H1 (cell line): Measurements from ENCODE around the gene INKA2. TPM values are rescaled to one million over a fixed set of nuclear protein-coding genes. Genes with fewer than 3 reads are reported as not detected.

Experiments used
- CTCF ChIA-PET: fragments of 300-600 bp; sonication (Branson Sonifier 250); formaldehyde crosslinking; loops from one replicate; lab custom pipeline; 2021; ENCODE audit not compliant: partially characterized antibody; lab: Charles Lee
- POLR2A ChIA-PET: fragments of 300-600 bp; sonication (Branson Sonifier 250); formaldehyde crosslinking; loops from one replicate; lab custom pipeline; 2021; ENCODE audit warnings: inconsistent platforms; ENCODE audit not compliant: partially characterized antibody; lab: Charles Lee
- DNase-seq, 2 experiments: peaks; one replicate each; pipeline versions ENCODE4 v3.0.0 to v3.0.0-alpha.2; 2010 to 2022; ENCODE audit warnings: low spot score in 2 of 2, low read depth in 1 of 2, mixed read lengths in 1 of 2
- FAIRE-seq: peaks from 2 replicates; lab custom pipeline; 2011; peaks lifted over from hg19 to GRCh38; lab: Jason Lieb, UNC
- H2AFZ ChIP-seq: 2 replicates; pipeline ENCODE4 v1.8.1; 2012; ENCODE audit warnings: low read length, inconsistent platforms
- H2AK5ac ChIP-seq: 2 replicates; pipeline ENCODE4 v1.6.1; 2013; ENCODE audit warnings: low read depth, low read length
- H2BK120ac ChIP-seq: replicated peaks from 2 replicates; pipeline ENCODE3; 2013; ENCODE audit warnings: low read depth, low read length, inconsistent platforms
- H2BK12ac ChIP-seq: 2 replicates; pipeline ENCODE4 v1.6.1; 2013; ENCODE audit warnings: low read depth, low read length
- H2BK15ac ChIP-seq: 2 replicates; pipeline ENCODE4 v1.6.1; 2013; ENCODE audit warnings: low read length
- H2BK20ac ChIP-seq: 2 replicates; pipeline ENCODE4 v1.6.1; 2013; ENCODE audit warnings: low read length
- H2BK5ac ChIP-seq: 2 replicates; pipeline ENCODE4 v1.6.1; 2013; ENCODE audit warnings: low read depth, low read length
- H3K14ac ChIP-seq: 2 replicates; pipeline ENCODE4 v1.6.1; 2013; ENCODE audit warnings: inconsistent platforms; ENCODE audit not compliant: insufficient read length
- H3K18ac ChIP-seq: 2 replicates; pipeline ENCODE4 v1.6.1; 2013; ENCODE audit warnings: low read length; ENCODE audit errors: extremely low read depth
- H3K23ac ChIP-seq: 2 replicates; pipeline ENCODE4 v1.6.1; 2013; ENCODE audit warnings: inconsistent platforms; ENCODE audit not compliant: insufficient read length
- H3K23me2 ChIP-seq: 2 replicates; pipeline ENCODE4 v1.6.1; 2013; ENCODE audit warnings: low read depth, low read length
- H3K27ac ChIP-seq: 2 replicates; pipeline ENCODE4 v1.6.1; 2011; ENCODE audit warnings: low read depth, low read length, inconsistent platforms
- H3K27me3 ChIP-seq, 4 experiments: replicated peaks in 1 of 4; 1 replicate in 1 of 4; 2 replicates in 3 of 4; pipeline versions ENCODE4 v1.6.1 to v1.8.1; 2011 to 2013; ENCODE audit warnings: low read length in 3 of 4, mild to moderate bottlenecking in 3 of 4, inconsistent platforms in 2 of 4, mixed read lengths in 2 of 4, moderate library complexity in 1 of 4; ENCODE audit not compliant: control insufficient read depth in 3 of 4, insufficient read depth in 3 of 4; ENCODE audit errors: extremely low read depth in 1 of 4
- H3K36me3 ChIP-seq, 4 experiments: 2 replicates each; pipeline versions ENCODE4 v1.6.1 to v1.8.1; 2011 to 2013; ENCODE audit warnings: mild to moderate bottlenecking in 4 of 4, low read length in 3 of 4, moderate library complexity in 2 of 4, control low read depth in 1 of 4, inconsistent platforms in 1 of 4; ENCODE audit not compliant: insufficient read depth in 4 of 4, control insufficient read depth in 2 of 4
- H3K4ac ChIP-seq: replicated peaks from 2 replicates; pipeline ENCODE3; 2013; ENCODE audit warnings: low read length, low read depth, mixed read lengths, inconsistent platforms; ENCODE audit not compliant: insufficient read length
- H3K4me1 ChIP-seq, 4 experiments: replicated peaks in 1 of 4; 1 replicate in 1 of 4; 2 replicates in 3 of 4; pipeline versions ENCODE4 v1.6.1 to v1.8.1; 2011 to 2013; ENCODE audit warnings: low read length in 3 of 4, inconsistent platforms in 2 of 4, mixed read lengths in 1 of 4; ENCODE audit not compliant: insufficient read depth in 4 of 4, control insufficient read depth in 3 of 4
- H3K4me2 ChIP-seq, 2 experiments: 2 replicates each; pipeline versions ENCODE4 v1.6.1 to v1.8.1; 2011 to 2013; ENCODE audit warnings: low read depth in 2 of 2, low read length in 2 of 2, control low read depth in 1 of 2, inconsistent platforms in 1 of 2, mild to moderate bottlenecking in 1 of 2; ENCODE audit not compliant: insufficient read depth in 1 of 2
- H3K4me3 ChIP-seq, 4 experiments: fragments of 200-600, 300-600 bp in 1 of 4; sonication (generic), shearing (Covaris generic), sonication (Bioruptor Twin) in 1 of 4; 2 replicates each; pipeline versions ENCODE4 v1.5.1 to v1.8.1; 2011 to 2016; ENCODE audit warnings: low read length in 4 of 4, low read depth in 3 of 4, control low read depth in 2 of 4, inconsistent platforms in 2 of 4, mild to moderate bottlenecking in 2 of 4, mixed read lengths in 1 of 4, moderate library complexity in 1 of 4; ENCODE audit not compliant: insufficient read depth in 2 of 4; ENCODE audit errors: extremely low read depth in 1 of 4
- H3K56ac ChIP-seq: replicated peaks from 2 replicates; pipeline ENCODE3; 2013; ENCODE audit warnings: low read depth, mild to moderate bottlenecking, mixed read lengths, low read length, inconsistent platforms; ENCODE audit not compliant: insufficient read length
- H3K79me1 ChIP-seq: 2 replicates; pipeline ENCODE4 v1.6.1; 2013; ENCODE audit warnings: low read depth, low read length, control low read depth
- H3K79me2 ChIP-seq, 2 experiments: 2 replicates each; pipeline versions ENCODE4 v1.6.1 to v1.8.1; 2012 to 2013; ENCODE audit warnings: low read length in 2 of 2, mild to moderate bottlenecking in 2 of 2, inconsistent platforms in 1 of 2; ENCODE audit not compliant: insufficient read depth in 2 of 2, control insufficient read depth in 1 of 2
- H3K9ac ChIP-seq, 4 experiments: replicated peaks in 1 of 4; 1 replicate in 1 of 4; 2 replicates in 3 of 4; pipeline versions ENCODE4 v1.6.1 to v1.8.1; 2011 to 2013; ENCODE audit warnings: low read depth in 3 of 4, low read length in 3 of 4, control low read depth in 2 of 4, mild to moderate bottlenecking in 2 of 4, moderate library complexity in 2 of 4, inconsistent platforms in 1 of 4; ENCODE audit errors: extremely low read depth in 1 of 4
- H3K9me3 ChIP-seq, 2 experiments: 2 replicates each; pipeline versions ENCODE4 v1.6.1 to v1.8.1; 2012 to 2013; ENCODE audit warnings: mild to moderate bottlenecking in 2 of 2, moderate library complexity in 2 of 2, control low read depth in 1 of 2, inconsistent platforms in 1 of 2, low read depth in 1 of 2, low read length in 1 of 2, mixed read lengths in 1 of 2; ENCODE audit not compliant: insufficient read depth in 2 of 2
- H4K20me1 ChIP-seq, 2 experiments: replicated peaks in 1 of 2; 2 replicates each; pipeline versions ENCODE3 to v1.8.1; 2011 to 2013; ENCODE audit warnings: inconsistent platforms in 2 of 2, low read length in 2 of 2, mild to moderate bottlenecking in 1 of 2; ENCODE audit not compliant: insufficient read depth in 2 of 2, control insufficient read depth in 1 of 2
- H4K5ac ChIP-seq: 2 replicates; pipeline ENCODE4 v1.6.1; 2013; ENCODE audit warnings: low read length, low read depth, mixed read lengths, inconsistent platforms; ENCODE audit not compliant: insufficient read length
- H4K8ac ChIP-seq: 2 replicates; pipeline ENCODE4 v1.8.0; 2013; ENCODE audit warnings: mild to moderate bottlenecking, moderate library complexity, low read length, inconsistent platforms; ENCODE audit not compliant: insufficient read depth; ENCODE audit errors: extremely low read depth
- H4K91ac ChIP-seq: replicated peaks from 2 replicates; pipeline ENCODE3; 2013; ENCODE audit warnings: low read length, mixed read lengths, inconsistent platforms; ENCODE audit not compliant: insufficient read length
- CBX8 ChIP-seq: fragments of 300-800, 300-1000 bp; sonication (generic); IDR thresholded peaks from 2 replicates; pipeline ENCODE4 v1.7.1; 2016; ENCODE audit warnings: low read depth, low read length, borderline replicate concordance
- CHD1 ChIP-seq: IDR thresholded peaks from 2 replicates; pipeline ENCODE4 v1.6.1; 2012; ENCODE audit warnings: low read depth, low read length, improper control_type of control experiment
- GABPA ChIP-seq: IDR thresholded peaks from 2 replicates; pipeline ENCODE4 v1.6.1; 2011; ENCODE audit warnings: mild to moderate bottlenecking, low read length, moderate library complexity, borderline replicate concordance; ENCODE audit not compliant: insufficient read depth
- POLR2A ChIP-seq, 2 experiments: IDR thresholded peaks; 1 replicate in 1 of 2; 2 replicates in 1 of 2; pipeline ENCODE4 v1.6.1; 2011; ENCODE audit warnings: low read depth in 2 of 2, low read length in 2 of 2, mild to moderate bottlenecking in 2 of 2; ENCODE audit errors: control extremely low read depth in 1 of 2
- RAD21 ChIP-seq, 2 experiments: IDR thresholded peaks in 1 of 2; conservative IDR thresholded peaks in 1 of 2; 2 replicates each; pipeline ENCODE4 v1.6.1; 2011; ENCODE audit warnings: low read depth in 2 of 2, low read length in 2 of 2, improper control_type of control experiment in 1 of 2, inconsistent platforms in 1 of 2, mild to moderate bottlenecking in 1 of 2, moderate library complexity in 1 of 2
- SAP30 ChIP-seq: fragments of 300-600 bp; sonication (generic); IDR thresholded peaks from 2 replicates; pipeline ENCODE4 v1.7.1; 2012; ENCODE audit warnings: low read length, moderate library complexity, mild to moderate bottlenecking, inconsistent platforms; ENCODE audit not compliant: insufficient read depth, insufficient replicate concordance
- SP2 ChIP-seq: IDR thresholded peaks from 2 replicates; pipeline ENCODE4 v1.6.1; 2012; ENCODE audit warnings: mild to moderate bottlenecking, low read length, inconsistent platforms
- TAF1 ChIP-seq: IDR thresholded peaks from 2 replicates; pipeline ENCODE4 v1.6.1; 2011; ENCODE audit warnings: mild to moderate bottlenecking, low read depth, low read length
- TEAD4 ChIP-seq: IDR thresholded peaks from 2 replicates; pipeline ENCODE4 v1.6.1; 2012; ENCODE audit warnings: low read depth, low read length, inconsistent platforms, mixed read lengths
- ZNF274 ChIP-seq: IDR thresholded peaks from 2 replicates; pipeline ENCODE4 v1.7.0; 2012; ENCODE audit warnings: low read length, borderline replicate concordance; ENCODE audit errors: extremely low read depth
- polyA plus RNA-seq, 7 experiments: library from polyadenylated mRNA; depleted of rRNA in 3 of 7; stranded (reverse) in 5 of 7; unstranded in 2 of 7; fragments of >200 nt in 5 of 7; fragments of 200-250 nt in 2 of 7; gene quantifications; 1 replicate in 5 of 7; 2 replicates in 1 of 7; 4 replicates in 1 of 7; pipeline versions ENCODE4 v1.2.1 to v1.2.3, GENCODE V29; 2011 to 2013; ENCODE audit warnings: missing spikeins in 2 of 7, mixed read lengths in 2 of 7
- total RNA-seq: library from RNA; stranded (reverse); fragmentation: NEBNext Ultra II Directional; extraction: Animal tissue kit (Norgen Biotek cat#: 25700); gene quantifications from 2 replicates; pipeline ENCODE4 v1.2.1, GENCODE V29; 2021
- TF ChIP-seq, protein P1 (sequence below): IDR thresholded peaks from 2 replicates; pipeline ENCODE4 v1.6.1; 2011; ENCODE audit warnings: low read depth, mild to moderate bottlenecking, low read length; ENCODE audit not compliant: insufficient read depth
- TF ChIP-seq, protein P2 (sequence below): IDR thresholded peaks from 2 replicates; pipeline ENCODE4 v1.6.1; 2011; ENCODE audit warnings: low read length, improper control_type of control experiment
- TF ChIP-seq, protein P3 (sequence below): IDR thresholded peaks from 2 replicates; pipeline ENCODE4 v1.6.1; 2012; ENCODE audit warnings: inconsistent platforms

The INKA2 gene
- total and polyA plus RNA-seq, 2 of the 8 experiments (the other 6 are each of a cell fraction or from before 2014, with no cell fraction given), result 4.2 to 11.5 TPM

DNA sequence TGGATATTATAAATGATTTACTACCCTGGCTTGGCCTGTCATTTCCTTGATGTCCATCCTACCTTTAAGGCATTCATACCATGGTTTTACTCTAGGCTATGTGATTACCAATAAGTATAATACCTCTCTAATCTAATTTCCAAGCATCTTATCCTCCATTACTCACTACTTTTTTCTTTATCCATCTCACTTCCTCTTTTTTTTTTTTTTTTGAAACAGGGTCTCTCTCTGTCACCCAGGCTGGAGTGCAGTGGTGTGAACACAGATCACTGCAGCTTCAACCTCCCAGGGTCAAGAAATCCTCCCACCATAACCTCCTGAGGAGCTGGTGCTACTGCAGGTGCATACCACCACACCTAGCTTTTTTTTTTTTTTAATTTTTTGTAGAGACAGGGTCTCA, 39.9 kb downstream of the INKA2 start:
- no peaks in the 10 kb centered on the region for H3K79me2 ChIP-seq
- peaks cover 2 to 28% (median 7%) of the 10 kb centered on the region in 4 experiments; a peak in 7 of 8 replicates for H3K36me3 ChIP-seq
- no peak overlapping the region for H2BK120ac ChIP-seq
- H4K5ac ChIP-seq, result no peak overlapping the region
- H3K4ac ChIP-seq, result no peak overlapping the region
- H4K8ac ChIP-seq, result no peak overlapping the region
- H2BK20ac ChIP-seq, result no peak overlapping the region
- CTCF ChIA-PET, result interaction anchor here (1.1 to 6.5 kb wide), 5 partner anchors 13 to 219 kb away, joined by 3 to 39 read pairs (median 5); no protein-coding TSS in a partner anchor
- H2BK15ac ChIP-seq, result no peak overlapping the region
- H4K20me1 ChIP-seq, result no peaks in the 10 kb centered on the region
- H3K4me2 ChIP-seq, result no peak overlapping the region
- H3K14ac ChIP-seq, result no peak overlapping the region
- no peak for DNase-seq
- H3K23me2 ChIP-seq, result no peaks in the 10 kb centered on the region
- no peak overlapping the region for H2BK5ac ChIP-seq
- H3K79me1 ChIP-seq, result no peaks in the 10 kb centered on the region
- no peak overlapping the region for H4K91ac ChIP-seq
- no peaks in the 10 kb centered on the region for H3K4me1 ChIP-seq
- no peaks in the 10 kb centered on the region for H3K27me3 ChIP-seq
- no peaks in the 10 kb centered on the region for H3K9me3 ChIP-seq
- H3K56ac ChIP-seq, result no peak overlapping the region
- H3K4me3 ChIP-seq, result no peak overlapping the region
- no peak overlapping the region for H2AK5ac ChIP-seq
- no peak overlapping the region for H2BK12ac ChIP-seq
- POLR2A ChIA-PET, result no interaction called here
- no peak overlapping the region for H3K23ac ChIP-seq
- no peak overlapping the region for H3K9ac ChIP-seq
- no peak overlapping the region for H3K18ac ChIP-seq
- H2AFZ ChIP-seq, result no peak overlapping the region
- FAIRE-seq, result no peak
- H3K27ac ChIP-seq, result no peak overlapping the region
- TF ChIP-seq, protein P1, sequence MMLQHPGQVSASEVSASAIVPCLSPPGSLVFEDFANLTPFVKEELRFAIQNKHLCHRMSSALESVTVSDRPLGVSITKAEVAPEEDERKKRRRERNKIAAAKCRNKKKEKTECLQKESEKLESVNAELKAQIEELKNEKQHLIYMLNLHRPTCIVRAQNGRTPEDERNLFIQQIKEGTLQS, result no peak
- no peak for TF ChIP-seq SAP30
- no peak for TF ChIP-seq TEAD4
- TF ChIP-seq ZNF274, result no peak
- TF ChIP-seq POLR2A (IDR thresholded peaks at IDR 0.05; ENCODE audit: control extremely low read depth in 1 of 2, low read depth in 2 of 2, low read length in 2 of 2), result no peak
- TF ChIP-seq RAD21 (IDR thresholded peaks at IDR 0.05 in 1 of 2, conservative IDR thresholded peaks at IDR 0.05 in 1 of 2; ENCODE audit: low read depth in 2 of 2, low read length in 2 of 2), result no peak
- no peak for TF ChIP-seq CHD1
- TF ChIP-seq, protein P2, sequence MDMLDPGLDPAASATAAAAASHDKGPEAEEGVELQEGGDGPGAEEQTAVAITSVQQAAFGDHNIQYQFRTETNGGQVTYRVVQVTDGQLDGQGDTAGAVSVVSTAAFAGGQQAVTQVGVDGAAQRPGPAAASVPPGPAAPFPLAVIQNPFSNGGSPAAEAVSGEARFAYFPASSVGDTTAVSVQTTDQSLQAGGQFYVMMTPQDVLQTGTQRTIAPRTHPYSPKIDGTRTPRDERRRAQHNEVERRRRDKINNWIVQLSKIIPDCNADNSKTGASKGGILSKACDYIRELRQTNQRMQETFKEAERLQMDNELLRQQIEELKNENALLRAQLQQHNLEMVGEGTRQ, result no peak
- no peak for TF ChIP-seq CBX8
- TF ChIP-seq GABPA, result no peak
- TF ChIP-seq SP2, result no peak
- TF ChIP-seq, protein P3, sequence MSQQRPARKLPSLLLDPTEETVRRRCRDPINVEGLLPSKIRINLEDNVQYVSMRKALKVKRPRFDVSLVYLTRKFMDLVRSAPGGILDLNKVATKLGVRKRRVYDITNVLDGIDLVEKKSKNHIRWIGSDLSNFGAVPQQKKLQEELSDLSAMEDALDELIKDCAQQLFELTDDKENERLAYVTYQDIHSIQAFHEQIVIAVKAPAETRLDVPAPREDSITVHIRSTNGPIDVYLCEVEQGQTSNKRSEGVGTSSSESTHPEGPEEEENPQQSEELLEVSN, result no peak
- TF ChIP-seq TAF1, result no peak
